ENCODE data around the gene VCL.

- TF ChIP-seq POLR2AphosphoS5 (IDR thresholded peaks at IDR 0.05; ENCODE audit: borderline replicate concordance, low read depth, low read length): no peak
- TF ChIP-seq EZH2 (IDR thresholded peaks at IDR 0.05): no peak
These were observed 14.6 kb downstream of the VCL start for GRCh38 chr10:74012480-74012879.

Measured in SK-N-MC (cell line).